Measurements from ENCODE around the gene CLCA4. TPM values are rescaled to one million over a fixed set of nuclear protein-coding genes. Genes with fewer than 3 reads are reported as not detected.

Gene CLCA4
- total RNA-seq, 1 experiment from 2014 or later: not detected

- DNase-seq (ENCODE audit: low spot score): no peak
Measured at GRCh38 chr1:86616871-86617270, 70.0 kb downstream of the CLCA4 start.

DNA sequence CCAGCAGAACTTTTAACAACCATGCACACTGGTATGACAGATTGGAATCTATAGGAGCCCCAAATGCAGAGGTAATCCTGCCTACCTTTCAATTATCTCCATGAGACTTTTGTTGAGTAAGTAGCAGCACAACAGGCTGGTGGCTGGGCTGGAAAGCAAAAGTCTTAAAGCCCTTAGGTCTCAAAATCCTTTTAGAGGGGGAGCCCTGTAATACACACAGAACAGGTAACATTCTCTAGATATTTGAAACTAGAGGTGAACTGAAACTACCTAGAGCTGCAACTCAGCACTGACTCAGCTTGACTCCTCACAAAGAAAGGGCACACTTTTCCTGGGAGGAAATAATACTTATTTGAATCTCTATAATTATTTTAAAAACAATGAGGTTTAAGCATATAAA lies 71.5 kb downstream of the CLCA4 start:
- no peak for DNase-seq (ENCODE audit: low spot score)

GRCh38 chr1:86619313-86619712 lies 72.4 kb downstream of the CLCA4 start:
- DNase-seq (ENCODE audit: low spot score): no peak

DNA sequence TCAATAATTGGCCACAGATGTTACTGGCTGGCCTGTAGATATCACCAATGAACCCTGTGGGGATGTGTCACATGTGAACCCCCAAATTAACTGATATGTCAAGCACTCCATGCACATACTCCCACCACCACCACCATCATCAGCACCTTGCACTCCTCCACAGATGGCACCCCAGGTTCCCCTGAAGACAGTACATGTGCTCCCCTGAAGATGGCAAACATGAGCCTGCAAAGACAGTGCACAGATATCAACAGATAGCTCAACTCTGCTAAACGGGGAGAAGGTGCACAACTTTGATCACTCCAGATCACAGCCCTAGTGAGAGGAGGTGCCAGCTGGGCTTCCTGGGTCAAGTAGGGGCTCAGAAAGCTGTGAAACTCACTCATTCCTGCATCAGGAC lies 74.4 kb downstream of the CLCA4 start:
- DNase-seq (ENCODE audit: low spot score): no peak

Other genes with a start within 250 kb of the CLCA4 start
- gene ODF2L, start 150.8 kb upstream of the CLCA4 start, total RNA-seq (2014; rRNA removed; shearing (Covaris generic)): 17.1 and 19.6 TPM in 2 replicates
- gene CLCA2, start 122.9 kb upstream of the CLCA4 start, total RNA-seq (2014; rRNA removed; shearing (Covaris generic)): 0.22 and 0.24 TPM in 2 replicates
- gene CLCA1, start 78.2 kb upstream of the CLCA4 start, total RNA-seq (2014; rRNA removed; shearing (Covaris generic)): not detected in 2 replicates
- 25.1 and 25.3 TPM in 2 replicates for gene SH3GLB1, start 157.5 kb downstream of the CLCA4 start, total RNA-seq (2014; rRNA removed; shearing (Covaris generic))

Data from A172 (cell line).